Measurements from ENCODE around the gene ASXL3.

- TF ChIP-seq POLR2A (IDR thresholded peaks at IDR 0.05): no peak
- no peak for TF ChIP-seq CTCF (IDR thresholded peaks at IDR 0.05)
Measured at GRCh38 chr18:33660696-33661310, 82.8 kb downstream of the ASXL3 start.

Data from adrenal gland (tissue), 5 donors.